Measurements from ENCODE around the gene PEAK3.

- TF ChIP-seq GATA3 (IDR thresholded peaks at IDR 0.05; ENCODE audit: low read depth, low read length) (no peak), GATA2 (IDR thresholded peaks at IDR 0.05; ENCODE audit: low read depth, low read length) (no peak)
Observed at GRCh38 chr19:2255112-2255845, 26.7 kb downstream of the PEAK3 start.
